Epithelial cell of proximal tubule (primary cell): ENCODE measurements around the gene KRTAP10-1. TPM values are rescaled to one million over a fixed set of nuclear protein-coding genes. Genes with fewer than 3 reads are reported as not detected.

Source experiments
- DNase-seq: peaks from one replicate; pipeline ENCODE4 v3.0.0-alpha.2; 2011; ENCODE audit warnings: low read depth
- H3K4me3 ChIP-seq: 2 replicates; pipeline ENCODE4 v1.5.1; 2011; ENCODE audit warnings: low read depth, mild to moderate bottlenecking, low read length
- total RNA-seq: library from RNA; depleted of rRNA; stranded (reverse); fragments of >200 nt; gene quantifications from 2 replicates; pipeline ENCODE4 v1.2.3, GENCODE V29; 2015
- TF ChIP-seq, protein P1 (sequence below): conservative IDR thresholded peaks from 2 replicates; pipeline ENCODE4 v1.5.1; 2012; ENCODE audit warnings: low read depth, mild to moderate bottlenecking, low read length

KRTAP10-1 gene
- total RNA-seq, 1 donor from 2014 or later = not detected

DNA sequence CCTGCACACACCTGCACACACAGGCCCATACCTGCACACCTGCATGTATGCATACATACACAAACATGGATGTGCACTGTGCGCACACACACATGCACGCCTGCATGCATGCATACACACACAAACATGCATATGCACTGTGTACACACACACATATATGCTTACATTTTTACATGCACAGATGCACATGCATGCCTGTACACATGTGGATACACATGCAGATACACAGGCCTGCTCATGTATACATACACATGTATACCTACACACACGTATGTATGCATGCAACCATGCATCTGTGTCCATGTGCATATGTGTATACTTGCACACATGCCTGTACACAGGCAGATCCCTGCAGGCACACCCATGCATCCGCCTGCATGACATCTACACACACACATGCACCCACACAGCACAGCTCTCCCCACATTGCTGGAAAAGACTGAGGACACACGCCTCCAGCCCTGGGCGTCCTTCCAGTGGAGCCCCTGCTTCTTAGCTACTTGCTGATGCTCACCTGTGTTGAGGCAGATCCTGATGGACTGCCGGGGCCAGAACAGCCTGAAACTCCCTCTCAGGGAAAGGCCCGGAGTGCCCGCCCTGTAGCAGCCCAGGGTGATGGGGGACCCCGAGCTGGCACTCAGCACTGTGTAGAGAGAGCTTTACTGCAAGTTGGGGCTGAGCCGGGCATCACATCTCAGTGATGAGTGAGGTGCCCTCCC is 28.6 kb downstream of the KRTAP10-1 start:
- DNase-seq = no peak
- H3K4me3 ChIP-seq = no peak overlapping the region
- TF ChIP-seq, protein P1, sequence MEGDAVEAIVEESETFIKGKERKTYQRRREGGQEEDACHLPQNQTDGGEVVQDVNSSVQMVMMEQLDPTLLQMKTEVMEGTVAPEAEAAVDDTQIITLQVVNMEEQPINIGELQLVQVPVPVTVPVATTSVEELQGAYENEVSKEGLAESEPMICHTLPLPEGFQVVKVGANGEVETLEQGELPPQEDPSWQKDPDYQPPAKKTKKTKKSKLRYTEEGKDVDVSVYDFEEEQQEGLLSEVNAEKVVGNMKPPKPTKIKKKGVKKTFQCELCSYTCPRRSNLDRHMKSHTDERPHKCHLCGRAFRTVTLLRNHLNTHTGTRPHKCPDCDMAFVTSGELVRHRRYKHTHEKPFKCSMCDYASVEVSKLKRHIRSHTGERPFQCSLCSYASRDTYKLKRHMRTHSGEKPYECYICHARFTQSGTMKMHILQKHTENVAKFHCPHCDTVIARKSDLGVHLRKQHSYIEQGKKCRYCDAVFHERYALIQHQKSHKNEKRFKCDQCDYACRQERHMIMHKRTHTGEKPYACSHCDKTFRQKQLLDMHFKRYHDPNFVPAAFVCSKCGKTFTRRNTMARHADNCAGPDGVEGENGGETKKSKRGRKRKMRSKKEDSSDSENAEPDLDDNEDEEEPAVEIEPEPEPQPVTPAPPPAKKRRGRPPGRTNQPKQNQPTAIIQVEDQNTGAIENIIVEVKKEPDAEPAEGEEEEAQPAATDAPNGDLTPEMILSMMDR = no peak

DNA sequence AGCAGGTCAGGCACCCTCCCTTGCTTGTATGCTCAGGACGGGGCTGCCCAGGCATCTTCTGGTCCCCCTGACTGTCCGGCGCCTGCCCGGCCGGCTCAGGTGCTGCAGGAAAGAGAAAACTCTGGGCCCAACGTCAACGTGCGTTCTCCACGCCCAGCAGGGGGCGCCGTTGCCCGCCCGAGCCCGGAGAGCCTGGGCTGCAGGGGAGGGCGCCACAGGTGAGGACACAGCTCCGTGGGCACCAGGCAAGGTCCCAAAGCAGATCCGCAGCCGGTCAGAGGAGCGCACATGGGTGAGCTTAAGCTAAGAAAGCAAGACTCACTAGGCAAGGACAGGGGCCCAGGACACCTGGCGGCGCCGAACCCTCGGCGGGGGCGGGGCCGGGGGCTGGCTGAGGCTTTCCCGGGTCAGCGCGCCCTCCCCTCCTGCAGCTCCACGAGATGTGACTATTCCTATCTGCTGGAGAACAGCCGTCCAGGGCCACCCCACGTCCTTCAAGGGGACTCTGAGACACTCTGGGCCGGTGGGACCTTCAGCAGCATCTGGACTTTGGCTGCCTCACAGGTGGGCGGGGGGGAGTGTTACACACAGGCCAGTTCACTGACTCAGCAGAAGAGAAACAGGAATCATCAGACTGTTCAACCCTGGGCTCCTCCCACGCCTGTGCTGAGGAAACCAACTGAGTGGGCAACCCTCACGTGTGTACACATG is 29.3 kb downstream of the KRTAP10-1 start:
- TF ChIP-seq, protein P1 = peak; percentile 77
- peak overlapping the region; percentile 30 for H3K4me3 ChIP-seq
- no peak for DNase-seq

DNA sequence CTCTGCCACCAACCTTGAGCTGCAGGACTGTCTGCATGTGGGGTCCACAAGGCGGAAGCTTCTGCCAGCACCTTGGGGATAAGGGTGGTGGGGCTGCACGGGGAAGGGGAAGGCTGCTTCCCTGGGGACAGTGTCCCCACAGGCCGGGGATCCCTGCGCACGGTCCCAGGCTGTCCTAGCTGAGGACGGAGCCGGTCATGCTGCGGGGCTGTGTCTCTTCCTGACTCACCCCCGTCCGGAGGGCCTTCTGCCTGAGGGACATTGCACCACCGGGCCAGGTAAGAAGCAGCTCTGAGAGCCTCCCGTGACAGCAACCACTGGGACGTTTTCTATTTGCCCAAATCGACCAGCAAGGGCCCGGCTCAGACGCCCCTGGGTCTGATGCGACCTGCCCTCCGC is 29.9 kb downstream of the KRTAP10-1 start:
- no peak overlapping the region for H3K4me3 ChIP-seq
- TF ChIP-seq, protein P1 = no peak
- no peak for DNase-seq

DNA sequence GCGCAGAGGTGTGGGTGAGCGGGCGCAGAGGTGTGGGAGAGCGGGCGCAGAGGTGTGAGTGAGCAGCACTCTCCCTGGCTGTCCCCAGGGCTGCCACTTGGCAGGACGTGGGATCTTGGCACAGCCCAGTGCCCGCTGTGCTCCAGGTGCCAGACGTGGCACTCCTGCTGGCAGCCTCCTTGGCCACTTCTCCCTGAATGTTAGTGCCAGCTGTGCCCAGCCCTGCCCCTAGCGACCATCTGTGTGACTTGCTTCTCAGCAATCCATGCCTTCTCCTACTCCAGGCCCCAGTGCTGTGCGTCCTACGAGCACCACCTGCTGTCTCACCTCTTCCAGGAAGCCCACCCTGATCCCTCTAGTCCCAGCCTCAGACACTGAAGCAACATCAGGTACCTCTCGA is 30.5 kb downstream of the KRTAP10-1 start:
- TF ChIP-seq, protein P1 = peak; percentile 28
- no peak overlapping the region for H3K4me3 ChIP-seq
- DNase-seq = no peak

DNA sequence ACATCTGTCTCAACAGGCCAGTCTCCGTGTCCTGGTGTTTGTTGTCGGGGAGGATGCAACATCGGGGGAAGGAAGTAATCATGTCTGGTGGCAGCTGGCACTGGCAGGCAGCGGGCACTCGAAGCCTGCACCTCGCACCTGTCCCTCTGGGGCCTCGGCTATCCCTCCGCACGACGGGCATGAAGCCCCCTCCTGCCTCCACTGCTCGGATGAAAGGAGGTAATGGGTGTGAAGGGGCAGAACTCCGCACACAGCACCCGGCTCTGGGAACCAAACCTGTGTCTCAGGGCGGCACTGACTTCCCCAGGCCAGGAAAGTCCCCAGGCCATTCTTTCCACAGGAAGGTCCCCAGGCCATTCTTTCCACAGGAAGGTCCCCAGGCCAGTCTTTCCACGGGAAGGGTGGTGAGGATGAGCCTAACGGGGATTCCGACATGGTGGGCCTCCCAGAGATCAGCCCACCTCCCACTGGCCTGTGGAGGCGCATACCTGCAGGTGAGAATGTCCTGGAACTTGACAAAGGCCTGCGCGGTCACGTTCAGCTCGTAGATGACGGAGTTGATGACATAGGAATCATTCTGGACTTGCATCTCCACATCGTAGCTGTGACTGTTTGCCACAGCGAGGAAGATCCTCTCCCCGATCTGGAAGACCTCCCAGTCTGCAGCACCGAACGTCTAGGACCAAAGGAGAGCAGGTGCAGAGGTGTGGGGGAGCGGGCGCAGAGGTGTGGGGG is 31.1 kb downstream of the KRTAP10-1 start:
- TF ChIP-seq, protein P1 = no peak
- no peak overlapping the region for H3K4me3 ChIP-seq
- no peak for DNase-seq

DNA sequence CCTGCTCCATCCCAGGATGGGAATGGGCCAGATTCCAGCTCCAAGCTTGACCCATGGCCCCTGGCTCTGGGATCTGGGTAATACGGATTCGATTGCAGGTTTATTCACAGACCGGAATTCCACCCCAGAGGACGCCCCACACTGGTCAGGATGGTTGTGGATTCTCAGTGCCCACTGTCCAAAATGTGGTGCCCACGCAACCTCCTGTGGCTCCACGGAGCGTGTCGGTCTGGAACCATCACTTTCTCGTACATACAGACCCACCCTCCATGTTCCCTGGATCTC is 31.6 kb downstream of the KRTAP10-1 start:
- TF ChIP-seq, protein P1 = no peak
- no peak overlapping the region for H3K4me3 ChIP-seq
- no peak for DNase-seq
